ENCODE results near the gene AMPD2.

DNA sequence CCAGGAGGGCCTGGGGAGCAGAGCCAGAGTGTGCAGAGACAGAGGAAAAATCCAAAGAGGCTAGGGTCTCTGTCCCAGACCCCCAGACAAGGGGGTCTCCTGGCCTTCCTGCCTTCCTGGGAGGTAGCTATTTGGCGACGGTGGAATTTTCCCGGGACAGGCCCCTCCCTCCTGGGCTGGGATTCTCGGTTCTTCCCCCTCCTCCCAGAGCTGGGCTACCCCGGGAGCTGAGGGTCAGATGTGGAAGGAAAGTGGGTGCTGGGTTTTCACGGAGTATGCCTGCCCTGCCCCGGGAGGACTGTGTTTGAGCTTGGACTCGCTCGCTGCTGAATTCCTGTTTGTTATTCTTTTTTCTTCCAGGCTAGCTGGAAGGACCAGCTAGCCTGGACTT lies 759 bp downstream of the AMPD2 start:
- TF ChIP-seq POLR2AphosphoS5 (IDR thresholded peaks at IDR 0.05; ENCODE audit: low read depth, low read length) (no peak), TAF1 (IDR thresholded peaks at IDR 0.05; ENCODE audit: borderline replicate concordance, low read depth, low read length) (no peak)
